OCI-LY7 (cell line): ENCODE measurements around the gene ZBTB39. TPM values are rescaled to one million over a fixed set of nuclear protein-coding genes. Genes with fewer than 3 reads are reported as not detected.
"Not testable (repeated sequence)": the region's sequence is repeated elsewhere in the genome, so short reads cannot be mapped to it uniquely, and the experiment has no call there.

ENCODE experiments used
- BruUV-seq: library from RNA; stranded (reverse); fragments of 400-500 nt; replicated peaks from 2 replicates; lab custom pipeline; 2021; lab: Mats Ljungman, UMichigan
- CTCF ChIA-PET: fragments of 300-600 bp; sonication (Branson Sonifier 250); formaldehyde crosslinking; loops from one replicate; lab custom pipeline; 2022; ENCODE audit warnings: antibody characterized with exemption; ENCODE audit not compliant: unreplicated experiment; lab: Charles Lee
- POLR2A ChIA-PET: fragments of 300-600 bp; sonication (Branson Sonifier 250); formaldehyde crosslinking; loops from one replicate; lab custom pipeline; 2022; ENCODE audit warnings: antibody characterized with exemption; lab: Charles Lee
- DNase-seq: peaks from one replicate; pipeline ENCODE4 v3.0.0-alpha.2; 2015; ENCODE audit warnings: low spot score
- H2AFZ ChIP-seq: fragments of 200-600 bp; sonication (generic), shearing (Covaris generic); 2 replicates; pipeline ENCODE4 v1.6.1; 2014; ENCODE audit warnings: mild to moderate bottlenecking, antibody characterized with exemption, low read length, moderate library complexity
- H3K27ac ChIP-seq: fragments of 200-600 bp; sonication (generic); 2 replicates; pipeline ENCODE4 v1.5.1; 2014; ENCODE audit warnings: mixed run types, low read depth, mild to moderate bottlenecking, moderate library complexity, low read length, inconsistent platforms; ENCODE audit not compliant: poor library complexity, severe bottlenecking
- H3K36me3 ChIP-seq: fragments of 200-600 bp; sonication (generic); 2 replicates; pipeline ENCODE4 v1.6.1; 2014; ENCODE audit warnings: mild to moderate bottlenecking, antibody characterized with exemption, low read length, moderate library complexity, mixed read lengths; ENCODE audit not compliant: insufficient read depth
- H3K4me1 ChIP-seq: fragments of 200-600 bp; sonication (generic); 2 replicates; pipeline ENCODE4 v1.5.1; 2014; ENCODE audit warnings: mild to moderate bottlenecking, low read length; ENCODE audit not compliant: insufficient read depth, poor library complexity, severe bottlenecking
- H3K4me2 ChIP-seq: fragments of 200-600 bp; sonication (generic); 2 replicates; pipeline ENCODE4 v1.6.1; 2014; ENCODE audit warnings: mild to moderate bottlenecking, low read length
- H3K4me3 ChIP-seq: fragments of 200-600 bp; sonication (generic); 2 replicates; pipeline ENCODE4 v1.5.1; 2014; ENCODE audit warnings: mild to moderate bottlenecking, low read depth, low read length; ENCODE audit not compliant: poor library complexity, severe bottlenecking
- H3K79me2 ChIP-seq: fragments of 200-600 bp; sonication (generic); 2 replicates; pipeline ENCODE4 v1.6.1; 2016; ENCODE audit warnings: low read depth, mild to moderate bottlenecking, low read length, moderate library complexity, mixed read lengths; ENCODE audit not compliant: insufficient read depth
- H3K9me2 ChIP-seq: fragments of 200-600 bp; sonication (generic); 2 replicates; pipeline ENCODE4 v1.6.1; 2016; ENCODE audit warnings: mild to moderate bottlenecking, low read length, mixed read lengths; ENCODE audit not compliant: insufficient read depth
- H3K9me3 ChIP-seq: fragments of 200-600 bp; sonication (generic); 2 replicates; pipeline ENCODE4 v1.6.1; 2014; ENCODE audit warnings: mild to moderate bottlenecking, mixed run types, low read length, mixed read lengths
- H4K20me1 ChIP-seq: fragments of 200-600 bp; sonication (generic); 2 replicates; pipeline ENCODE4 v1.6.1; 2014; ENCODE audit warnings: mild to moderate bottlenecking, antibody characterized with exemption, low read length, moderate library complexity, mixed read lengths; ENCODE audit not compliant: insufficient read depth
- EZH2phosphoT487 ChIP-seq: fragments of 200-600 bp; sonication (generic); IDR thresholded peaks from 2 replicates; pipeline ENCODE4 v1.6.1; 2018; ENCODE audit warnings: low read depth, borderline replicate concordance, mild to moderate bottlenecking, mixed run types, antibody characterized with exemption, low read length, moderate library complexity, mixed read lengths
- intact Hi-C: fragments of 100-400 bp; cut with micrococcal nuclease; formaldehyde crosslinking; loops from one replicate; pipeline ENCODE4 v1.10.0; 2022; ENCODE audit not compliant: unreplicated experiment
- total RNA-seq, 2 experiments: library from RNA; depleted of rRNA in 1 of 2; stranded (reverse); fragments of >200 nt in 1 of 2; shearing (Covaris generic) in 1 of 2; gene quantifications; 2 replicates each; pipeline ENCODE4 v1.2.3, GENCODE V29; 2014 to 2022
- TF ChIP-seq, protein P1 (sequence below): fragments of 200-600 bp; sonication (generic); conservative IDR thresholded peaks from 2 replicates; pipeline ENCODE4 v1.5.1; 2014; ENCODE audit warnings: mild to moderate bottlenecking, antibody characterized with exemption, low read length, moderate library complexity, mixed read lengths

ZBTB39 gene
- total RNA-seq, 2 experiments from 2014 or later = 10.0 to 10.9 TPM

- Histone ChIP-seq H3K4me2 (no peak overlapping the region), H4K20me1 (no peaks in the 10 kb centered on the region), H3K36me3 (no peaks in the 10 kb centered on the region), H3K9me3 (no peaks in the 10 kb centered on the region), H3K4me3 (no peak overlapping the region), H3K4me1 (peaks cover 9% of the 10 kb centered on the region), H3K79me2 (no peaks in the 10 kb centered on the region), H3K9me2 (no peaks in the 10 kb centered on the region), H2AFZ (no peak overlapping the region), H3K27ac (no peak overlapping the region)
- POLR2A ChIA-PET = interaction anchor here (0.5 to 1.5 kb wide), 4 partner anchors 14 to 207 kb away, joined by 3 to 4 read pairs (median 3); partner anchors contain the start of gene STAT6
- DNase-seq = peak; percentile 77
- BruUV-seq = no TSS peak
- CTCF ChIA-PET = no interaction called here
- TF ChIP-seq, protein P1, sequence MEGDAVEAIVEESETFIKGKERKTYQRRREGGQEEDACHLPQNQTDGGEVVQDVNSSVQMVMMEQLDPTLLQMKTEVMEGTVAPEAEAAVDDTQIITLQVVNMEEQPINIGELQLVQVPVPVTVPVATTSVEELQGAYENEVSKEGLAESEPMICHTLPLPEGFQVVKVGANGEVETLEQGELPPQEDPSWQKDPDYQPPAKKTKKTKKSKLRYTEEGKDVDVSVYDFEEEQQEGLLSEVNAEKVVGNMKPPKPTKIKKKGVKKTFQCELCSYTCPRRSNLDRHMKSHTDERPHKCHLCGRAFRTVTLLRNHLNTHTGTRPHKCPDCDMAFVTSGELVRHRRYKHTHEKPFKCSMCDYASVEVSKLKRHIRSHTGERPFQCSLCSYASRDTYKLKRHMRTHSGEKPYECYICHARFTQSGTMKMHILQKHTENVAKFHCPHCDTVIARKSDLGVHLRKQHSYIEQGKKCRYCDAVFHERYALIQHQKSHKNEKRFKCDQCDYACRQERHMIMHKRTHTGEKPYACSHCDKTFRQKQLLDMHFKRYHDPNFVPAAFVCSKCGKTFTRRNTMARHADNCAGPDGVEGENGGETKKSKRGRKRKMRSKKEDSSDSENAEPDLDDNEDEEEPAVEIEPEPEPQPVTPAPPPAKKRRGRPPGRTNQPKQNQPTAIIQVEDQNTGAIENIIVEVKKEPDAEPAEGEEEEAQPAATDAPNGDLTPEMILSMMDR = peak; percentile 95
- no peak for TF ChIP-seq EZH2phosphoT487
- intact Hi-C loops = loop anchor here (1.0 kb wide), 2 partner anchors 147 to 230 kb away; no protein-coding TSS in a partner anchor
These were observed 18.7 kb downstream of the ZBTB39 start for GRCh38 chr12:56987551-56988053.

GRCh38 chr12:56987011-56987410 lies 19.3 kb downstream of the ZBTB39 start:
- H3K4me3 ChIP-seq = no peak overlapping the region
- H3K4me2 ChIP-seq = no peak overlapping the region
- no peaks in the 10 kb centered on the region for H3K79me2 ChIP-seq
- TF ChIP-seq, protein P1 = no peak
- TF ChIP-seq EZH2phosphoT487 = no peak
- H4K20me1 ChIP-seq = no peaks in the 10 kb centered on the region
- no peak for DNase-seq
- H3K27ac ChIP-seq = no peak overlapping the region
- peaks cover 9% of the 10 kb centered on the region for H3K4me1 ChIP-seq
- intact Hi-C loops = loop anchor here (1.0 kb wide), 2 partner anchors 147 to 230 kb away; no protein-coding TSS in a partner anchor
- no peaks in the 10 kb centered on the region for H3K9me3 ChIP-seq
- H3K36me3 ChIP-seq = no peaks in the 10 kb centered on the region
- POLR2A ChIA-PET = interaction anchor here (0.7 kb wide), 1 partner anchor 31 kb away, joined by 3 read pairs; no protein-coding TSS in a partner anchor
- no TSS peak for BruUV-seq
- CTCF ChIA-PET = no interaction called here
- H3K9me2 ChIP-seq = no peaks in the 10 kb centered on the region
- no peak overlapping the region for H2AFZ ChIP-seq

DNA sequence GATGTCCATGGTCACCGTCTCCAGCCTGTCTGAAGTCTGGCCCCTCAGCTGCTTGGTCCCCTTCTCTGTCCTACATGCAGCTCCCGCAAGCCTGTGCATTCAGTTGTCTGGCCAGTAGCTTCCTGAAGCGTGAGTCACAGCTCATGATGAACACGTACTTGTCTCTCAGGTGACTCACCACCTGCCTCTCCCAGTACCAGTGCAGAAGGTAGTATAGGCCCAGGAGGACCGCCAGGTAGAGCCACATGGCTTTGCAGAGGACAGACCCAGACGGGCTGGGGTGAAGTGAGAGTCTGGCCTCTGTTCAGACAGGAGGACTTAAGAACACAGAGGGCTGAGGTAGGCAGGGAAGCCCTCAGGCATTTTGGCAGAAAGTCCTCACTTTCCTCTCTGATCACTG lies 20.6 kb downstream of the ZBTB39 start:
- H3K4me1 ChIP-seq, H3K4me3 ChIP-seq, H3K9me3 ChIP-seq, DNase-seq, H3K27ac ChIP-seq, CTCF ChIA-PET, H3K79me2 ChIP-seq, BruUV-seq, H3K4me2 ChIP-seq, intact Hi-C loops, H3K9me2 ChIP-seq, H2AFZ ChIP-seq, H4K20me1 ChIP-seq, H3K36me3 ChIP-seq, POLR2A ChIA-PET: not testable (repeated sequence)
